COLO668 (cell line): Measurements from ENCODE around the gene CYP3A7.
"Not testable (repeated sequence)": the region's sequence is repeated elsewhere in the genome, so short reads cannot be mapped to it uniquely, and the experiment has no call there.

Experiments
- DNase-seq: peaks from one replicate; lab custom pipeline; 2025; ENCODE audit not compliant: unreplicated experiment; lab: John Stamatoyannopoulos, UW

Gene CYP3A7

GRCh38 chr7:99734987-99735386 is at the start of gene CYP3A7:
Gene CYP3A7 (minus strand): TSS chr7:99735196. CDS start chr7:99735093, 103 bp downstream.
- DNase-seq: no peak

DNA sequence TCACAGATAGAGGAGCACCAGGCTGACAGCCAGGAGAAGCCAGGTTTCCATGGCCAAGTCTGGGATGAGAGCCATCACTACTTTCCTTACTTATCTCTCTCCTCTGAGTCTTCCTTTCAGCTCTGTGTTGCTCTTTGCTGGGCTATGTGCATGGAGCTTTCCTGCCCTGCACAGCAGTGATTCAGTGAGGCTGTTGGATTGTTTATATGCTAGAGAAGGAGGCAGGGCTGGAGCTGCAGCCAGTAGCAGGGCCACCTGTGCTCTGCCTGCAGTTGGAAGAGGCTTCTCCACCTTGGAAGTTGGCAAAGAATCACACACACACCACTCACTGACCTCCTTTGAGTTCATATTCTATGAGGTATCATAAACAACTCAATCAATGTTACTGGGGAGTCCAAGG is 49.0 kb upstream of the CYP3A7 start, which contains the start of gene CYP3A4:
Gene CYP3A4, minus strand, starts transcription at position 178 of the 400 bp plus-strand sequence. Its CDS starts 103 bp downstream, at position 75.
- DNase-seq: no peak

- no peak for DNase-seq
Measured at GRCh38 chr7:99782012-99782953, 47.3 kb upstream of the CYP3A7 start.

GRCh38 chr7:99780588-99780987 is 45.6 kb upstream of the CYP3A7 start:
- no peak for DNase-seq

DNA sequence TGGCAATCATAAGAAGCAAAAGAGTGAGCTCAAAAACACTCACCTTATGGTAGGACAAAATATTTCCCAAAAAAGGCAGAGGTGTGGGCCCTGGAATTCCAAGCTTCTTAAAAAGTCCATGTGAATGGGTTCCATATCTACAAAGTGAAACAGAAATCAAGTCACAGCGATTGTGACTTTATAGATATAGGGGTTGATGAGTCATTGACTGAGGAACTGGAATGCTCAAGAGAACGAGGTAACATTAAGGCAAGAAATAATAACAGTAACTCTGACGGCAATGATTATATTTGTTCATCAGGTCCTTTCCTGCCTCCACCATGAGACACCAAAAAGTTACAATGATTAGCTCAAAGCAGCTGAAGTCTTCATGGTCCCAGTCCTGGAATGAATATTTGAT is 45.0 kb upstream of the CYP3A7 start:
- no peak for DNase-seq

GRCh38 chr7:99778880-99779279 is 43.9 kb upstream of the CYP3A7 start:
- no peak for DNase-seq

- DNase-seq: not testable (repeated sequence)
Measured at GRCh38 chr7:99773395-99773794, 38.4 kb upstream of the CYP3A7 start.

DNA sequence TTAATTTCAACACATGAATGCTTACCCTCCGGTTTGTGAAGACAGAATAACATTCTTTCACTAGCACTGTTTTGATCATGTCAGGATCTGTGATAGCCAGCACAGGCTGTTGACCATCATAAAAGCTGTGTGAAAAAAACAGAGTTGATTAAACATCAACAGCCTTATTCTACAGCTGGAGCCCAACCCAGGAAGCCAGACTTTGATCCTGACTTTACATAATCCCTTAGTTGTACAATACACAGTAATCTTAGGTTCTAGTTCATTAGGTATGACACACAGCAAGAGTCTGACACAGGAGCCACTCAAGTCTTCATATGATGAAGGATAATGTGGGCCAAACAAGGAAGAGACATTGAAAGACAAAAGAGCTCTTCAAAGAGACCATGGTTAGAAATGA is 37.6 kb upstream of the CYP3A7 start:
- no peak for DNase-seq

GRCh38 chr7:99769494-99769893 is 34.5 kb upstream of the CYP3A7 start:
- not testable (repeated sequence) for DNase-seq

- DNase-seq: no peak
Measured at GRCh38 chr7:99768471-99768870, 33.5 kb upstream of the CYP3A7 start.

GRCh38 chr7:99767662-99768061 is 32.7 kb upstream of the CYP3A7 start:
- no peak for DNase-seq

- DNase-seq: no peak
Measured at GRCh38 chr7:99766484-99767099, 31.6 kb upstream of the CYP3A7 start.

- DNase-seq: no peak
Measured at GRCh38 chr7:99764478-99764877, 29.5 kb upstream of the CYP3A7 start.

DNA sequence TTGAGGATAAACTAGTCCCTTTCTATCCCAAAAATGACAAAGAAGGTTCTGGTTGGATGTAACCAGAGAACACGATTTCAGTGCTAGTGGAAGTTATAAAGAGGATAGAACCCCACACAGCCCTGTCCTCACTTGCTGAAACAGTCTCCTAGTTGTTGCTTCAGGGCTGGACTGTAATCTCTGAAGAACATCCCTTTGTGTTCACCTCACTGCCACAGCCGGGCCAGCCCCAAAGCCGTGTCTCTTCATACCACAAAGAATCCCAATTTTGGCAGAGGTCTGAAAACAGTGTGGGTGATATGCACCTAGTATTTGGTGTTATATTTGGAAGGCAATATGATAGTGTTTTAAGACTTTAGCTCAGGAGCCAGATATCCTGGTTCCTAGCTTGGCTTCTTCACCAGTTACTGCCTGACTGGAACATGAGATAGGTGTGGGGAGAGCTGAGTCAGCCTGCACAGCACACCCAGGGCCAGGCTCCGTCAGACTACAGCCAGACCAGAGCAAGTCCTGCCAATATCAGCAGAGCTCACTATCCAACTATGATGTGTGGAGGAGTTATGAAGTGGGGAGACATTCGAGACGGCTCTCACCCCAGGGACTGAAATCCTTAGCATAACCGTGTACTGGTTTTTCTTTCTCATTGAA is 27.8 kb upstream of the CYP3A7 start:
- no peak for DNase-seq

DNA sequence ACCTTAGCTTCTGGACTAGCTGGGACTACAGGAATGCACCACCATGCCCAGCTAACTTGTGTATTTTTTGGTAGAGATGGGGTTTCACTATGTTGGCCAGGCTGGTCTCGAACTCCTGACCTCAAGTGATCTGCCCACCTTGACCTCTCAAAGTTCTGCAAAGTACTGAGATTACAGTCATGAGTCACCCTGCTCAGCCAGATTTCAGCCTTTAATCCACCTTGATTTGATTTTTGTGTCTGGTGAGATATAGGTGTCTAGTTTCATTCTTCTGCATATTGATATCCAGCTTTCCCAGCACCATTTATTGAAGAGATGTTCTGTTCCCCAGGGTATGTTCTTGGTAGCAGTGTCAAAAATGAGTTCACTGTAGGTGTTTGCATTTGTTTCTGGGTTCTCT is 20.1 kb upstream of the CYP3A7 start:
- DNase-seq: no peak

DNA sequence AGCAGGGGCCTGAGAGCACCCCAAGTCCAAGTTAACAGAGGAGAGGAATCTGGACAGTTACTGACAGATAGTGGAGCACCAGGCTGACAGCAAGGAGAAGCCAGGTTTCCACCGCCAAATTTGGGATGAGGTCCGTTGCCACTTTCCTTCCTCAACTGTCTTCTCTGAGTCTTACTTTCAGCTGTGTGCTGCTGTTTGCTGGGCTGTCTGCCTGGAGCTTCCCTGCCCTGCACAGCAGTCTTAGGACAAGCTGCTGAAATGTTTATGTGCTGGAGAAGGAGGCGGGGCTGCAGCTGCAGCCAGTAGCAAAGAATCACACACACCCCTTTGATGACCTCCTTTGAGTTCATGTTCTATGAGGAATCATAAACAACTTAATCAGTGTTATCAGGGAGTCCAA is 17.4 kb upstream of the CYP3A7 start:
- no peak for DNase-seq

DNA sequence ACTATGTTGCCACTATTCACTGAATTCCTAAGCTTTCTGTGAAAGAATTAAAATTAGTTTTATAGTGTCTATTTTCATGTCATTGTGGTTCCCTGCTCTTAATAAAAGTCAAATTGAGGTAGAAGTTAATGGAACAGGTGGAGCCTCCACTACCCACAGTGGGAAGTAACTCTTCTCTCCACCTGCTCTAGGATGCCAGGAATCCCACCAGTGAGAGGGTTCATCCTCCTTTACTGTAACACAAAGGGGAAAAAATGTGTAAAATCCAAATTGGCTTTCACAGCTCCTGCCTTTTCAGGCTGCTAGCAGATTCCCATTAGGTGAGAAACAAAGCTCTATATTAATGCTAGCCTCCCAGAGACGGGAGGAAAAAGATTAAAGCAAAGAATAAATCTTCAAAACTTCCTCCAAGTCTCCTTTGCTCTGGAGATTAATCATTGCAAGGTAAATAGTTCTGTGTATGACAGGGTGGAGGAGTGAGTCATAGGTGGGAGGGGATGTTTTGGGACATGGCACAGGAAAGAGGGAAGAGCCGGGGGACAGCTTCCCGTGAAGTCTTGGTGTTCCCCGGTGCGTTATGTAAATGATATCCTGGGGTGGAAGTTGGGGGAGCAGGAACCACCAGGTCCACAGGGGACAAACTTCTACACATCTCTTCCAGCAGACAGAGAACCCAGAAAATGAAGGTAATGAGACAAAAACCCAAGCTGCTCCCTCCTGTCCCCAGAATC is 16.5 kb upstream of the CYP3A7 start:
- DNase-seq: not testable (repeated sequence)

GRCh38 chr7:99748846-99749579 is 14.0 kb upstream of the CYP3A7 start:
- no peak for DNase-seq

GRCh38 chr7:99746915-99747314 is 11.9 kb upstream of the CYP3A7 start:
- not testable (repeated sequence) for DNase-seq

DNA sequence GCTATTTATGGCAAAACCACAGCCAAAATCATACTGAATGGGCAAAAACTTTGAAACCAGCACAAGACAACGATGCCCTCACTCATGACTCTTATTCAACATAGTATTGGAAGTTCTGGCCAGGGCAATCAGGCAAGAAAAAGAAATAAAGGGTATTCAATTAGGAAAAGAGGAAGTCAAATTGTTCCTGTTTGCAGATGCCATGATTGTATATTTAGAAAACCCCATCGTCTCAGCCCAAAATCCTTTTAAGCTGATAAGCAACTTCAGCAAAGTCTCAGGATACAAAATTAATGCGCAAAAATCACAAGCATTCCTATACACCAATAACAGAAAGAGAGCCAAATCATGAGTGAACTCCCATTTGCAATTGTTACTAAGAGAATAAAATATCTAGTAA is 10.4 kb upstream of the CYP3A7 start:
- DNase-seq: not testable (repeated sequence)
